PC-3 (cell line): ENCODE data around the gene KCND3. TPM values are rescaled to one million over a fixed set of nuclear protein-coding genes. Genes with fewer than 3 reads are reported as not detected.

Source experiments
- ATAC-seq: fragments of 200-7000 bp; cut with Tn5 transposase; 2 replicates; pipeline ENCODE4 v1.9.1; 2020; ENCODE audit warnings: mild to moderate bottlenecking, moderate library complexity
- BruUV-seq: library from RNA; stranded (reverse); fragments of 400-500 nt; replicated peaks from 2 replicates; lab custom pipeline; 2021; lab: Mats Ljungman, UMichigan
- CTCF ChIA-PET: fragments of 300-600 bp; sonication (Branson Sonifier 250); formaldehyde crosslinking; loops from one replicate; lab custom pipeline; 2022; ENCODE audit warnings: antibody characterized with exemption; lab: Charles Lee
- POLR2A ChIA-PET: fragments of 300-600 bp; sonication (Branson Sonifier 250); formaldehyde crosslinking; loops from one replicate; lab custom pipeline; 2022; ENCODE audit warnings: antibody characterized with exemption; ENCODE audit not compliant: unreplicated experiment; lab: Charles Lee
- DNase-seq: peaks from one replicate; pipeline ENCODE4 v3.0.0-alpha.2; 2015
- H2AFZ ChIP-seq: fragments of 300-600 bp; sonication (generic); 2 replicates; pipeline ENCODE4 v1.6.0; 2016; ENCODE audit warnings: antibody characterized with exemption, low read length
- H3F3A ChIP-seq: fragments of 300-600 bp; sonication (generic); one replicate; pipeline ENCODE4 v1.6.0; 2017; ENCODE audit warnings: antibody characterized with exemption, low read length, control low read depth, mild to moderate bottlenecking; ENCODE audit not compliant: unreplicated experiment
- H3K27ac ChIP-seq: fragments of 300-600 bp; sonication (generic); 2 replicates; pipeline ENCODE4 v1.5.1; 2016; ENCODE audit warnings: mild to moderate bottlenecking, low read length
- H3K27me3 ChIP-seq: fragments of 300-600 bp; sonication (generic); 2 replicates; pipeline ENCODE4 v1.6.1; 2016; ENCODE audit warnings: low read length, mixed read lengths
- H3K36me3 ChIP-seq: fragments of 300-600 bp; sonication (generic); 2 replicates; pipeline ENCODE4 v1.6.1; 2016; ENCODE audit warnings: low read depth, mixed run types, low read length, mixed read lengths
- H3K4me1 ChIP-seq: fragments of 300-600 bp; sonication (generic); 2 replicates; pipeline ENCODE4 v1.5.1; 2016; ENCODE audit warnings: low read length; ENCODE audit not compliant: insufficient read depth
- H3K4me2 ChIP-seq: fragments of 300-600 bp; sonication (generic); 2 replicates; pipeline ENCODE4 v1.6.0; 2016; ENCODE audit warnings: low read length
- H3K4me3 ChIP-seq: fragments of 300-600 bp; sonication (generic); 2 replicates; pipeline ENCODE4 v1.5.1; 2016; ENCODE audit warnings: mild to moderate bottlenecking, low read length, mixed read lengths
- H3K79me2 ChIP-seq: fragments of 300-600 bp; sonication (generic); 2 replicates; pipeline ENCODE4 v1.6.1; 2017; ENCODE audit warnings: low read length, mixed read lengths
- H3K9ac ChIP-seq: fragments of 300-600 bp; sonication (generic); 2 replicates; pipeline ENCODE4 v1.6.0; 2016; ENCODE audit warnings: mild to moderate bottlenecking, low read length
- H3K9me2 ChIP-seq: fragments of 300-600 bp; sonication (generic); replicated peaks from 2 replicates; pipeline ENCODE4 v1.6.1; 2016; ENCODE audit warnings: mixed run types, low read length, mixed read lengths
- H3K9me3 ChIP-seq: fragments of 300-600 bp; sonication (generic); 2 replicates; pipeline ENCODE4 v1.6.1; 2016; ENCODE audit warnings: low read length, mixed read lengths
- H4K20me1 ChIP-seq: fragments of 300-600 bp; sonication (generic); 2 replicates; pipeline ENCODE4 v1.6.1; 2016; ENCODE audit warnings: low read length, mixed read lengths
- CTCF ChIP-seq: fragments of 300-600 bp; sonication (generic); conservative IDR thresholded peaks from 2 replicates; pipeline ENCODE4 v1.5.1; 2017; ENCODE audit warnings: antibody characterized with exemption, low read depth, mild to moderate bottlenecking, low read length
- EZH2 ChIP-seq: fragments of 300-600 bp; sonication (generic); IDR thresholded peaks from one replicate; pipeline ENCODE4 v1.6.1; 2017; ENCODE audit warnings: antibody characterized with exemption, mild to moderate bottlenecking, low read length; ENCODE audit not compliant: unreplicated experiment
- EZH2phosphoT487 ChIP-seq: fragments of 300-600 bp; sonication (generic); IDR thresholded peaks from 2 replicates; pipeline ENCODE4 v1.6.1; 2018; ENCODE audit warnings: mild to moderate bottlenecking, antibody characterized with exemption, low read length, borderline replicate concordance
- intact Hi-C: fragments of 100-400 bp; cut with micrococcal nuclease; formaldehyde crosslinking; loops from 2 replicates; pipeline ENCODE4 v1.9.0; 2023
- total RNA-seq: library from RNA; depleted of rRNA; stranded (reverse); fragments of >200 nt; gene quantifications from 2 replicates; pipeline ENCODE4 v1.2.3, GENCODE V29; 2014

Gene KCND3
- total RNA-seq, 1 experiment from 2014 or later: not detected

GRCh38 chr1:111934106-111934852 is 55.2 kb downstream of the KCND3 start:
- Histone ChIP-seq H3K9me2 (no peaks in the 10 kb centered on the region), H3K4me2 (no peak overlapping the region), H3K9me3 (no peaks in the 10 kb centered on the region), H3K4me1 (no peaks in the 10 kb centered on the region), H3K36me3 (no peaks in the 10 kb centered on the region), H3K79me2 (no peaks in the 10 kb centered on the region), H4K20me1 (no peaks in the 10 kb centered on the region), H3K4me3 (no peak overlapping the region), H3K27me3 (peaks cover 64% of the 10 kb centered on the region), H3K9ac (no peak overlapping the region), H2AFZ (no peak overlapping the region), H3K27ac (no peak overlapping the region), H3F3A (no peaks in the 10 kb centered on the region)
- DNase-seq: no peak
- intact Hi-C loops: no loop called here
- no TSS peak for BruUV-seq
- TF ChIP-seq EZH2 (no peak), EZH2phosphoT487 (no peak), CTCF (no peak)
- ChIA-PET POLR2A (no interaction called here), CTCF (no interaction called here)
- ATAC-seq: no peak

DNA sequence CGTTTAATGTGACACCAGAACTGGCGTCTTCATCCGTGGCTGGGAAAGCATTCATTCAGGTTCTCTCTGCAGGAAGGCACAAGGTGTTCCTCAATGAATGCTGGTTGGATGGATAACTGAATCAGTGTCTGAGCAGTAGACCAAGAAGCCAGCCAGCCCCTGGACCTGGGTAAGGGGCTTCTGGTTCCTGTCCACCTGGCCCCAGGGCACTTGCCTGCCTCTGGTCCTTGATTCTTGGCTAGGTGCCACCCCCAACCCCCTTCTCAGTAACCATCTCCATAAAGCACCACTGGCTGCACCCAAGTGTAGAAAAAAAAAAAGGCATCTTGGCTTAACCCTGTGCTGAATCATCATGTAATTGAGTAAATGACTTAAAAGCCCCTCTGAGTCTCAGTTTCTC is 59.1 kb downstream of the KCND3 start:
- CTCF ChIA-PET: no interaction called here
- H3K9me3 ChIP-seq: no peaks in the 10 kb centered on the region
- no peak overlapping the region for H3K27ac ChIP-seq

More for the DNA sequence above, 59.1 kb downstream of the KCND3 start:
- BruUV-seq: no TSS peak
- intact Hi-C loops: no loop called here
- POLR2A ChIA-PET: no interaction called here
- Histone ChIP-seq H3K27me3 (peaks cover 59% of the 10 kb centered on the region), H3K79me2 (no peaks in the 10 kb centered on the region), H4K20me1 (no peaks in the 10 kb centered on the region), H3K4me3 (no peak overlapping the region), H3K36me3 (no peaks in the 10 kb centered on the region), H3K9ac (no peak overlapping the region), H3K4me1 (no peaks in the 10 kb centered on the region), H3K4me2 (no peak overlapping the region), H3F3A (no peaks in the 10 kb centered on the region), H3K9me2 (no peaks in the 10 kb centered on the region), H2AFZ (no peak overlapping the region)
- ATAC-seq: no peak
- DNase-seq: no peak
- TF ChIP-seq EZH2phosphoT487 (no peak), CTCF (no peak), EZH2 (no peak)
